Caco-2 (cell line): ENCODE data around the gene GGN. TPM values are rescaled to one million over a fixed set of nuclear protein-coding genes. Genes with fewer than 3 reads are reported as not detected.

Experiments used
- BruUV-seq: library from RNA; stranded (reverse); fragments of 400-500 nt; replicated peaks from 2 replicates; lab custom pipeline; 2021; lab: Mats Ljungman, UMichigan
- CTCF ChIA-PET: fragments of 300-600 bp; sonication (Branson Sonifier 250); formaldehyde crosslinking; loops from one replicate; lab custom pipeline; 2022; ENCODE audit warnings: antibody characterized with exemption; lab: Charles Lee
- POLR2A ChIA-PET: fragments of 300-600 bp; sonication (Branson Sonifier 250); formaldehyde crosslinking; loops from one replicate; lab custom pipeline; 2022; ENCODE audit warnings: antibody characterized with exemption; lab: Charles Lee
- DNase-seq, 2 experiments: peaks; one replicate each; pipeline versions ENCODE4 v3.0.0 to v3.0.0-alpha.2; 2020 to 2022
- H3K27me3 ChIP-seq: replicated peaks from 2 replicates; pipeline ENCODE4 v1.6.0; 2011; ENCODE audit warnings: low read length; ENCODE audit not compliant: control insufficient read depth, insufficient read depth
- H3K36me3 ChIP-seq: 2 replicates; pipeline ENCODE4 v1.5.1; 2011; ENCODE audit warnings: low read length; ENCODE audit not compliant: control insufficient read depth, insufficient read depth
- H3K4me1 ChIP-seq: fragments of 250-450 bp; sonication (Bioruptor Pico); 2 replicates; pipeline ENCODE4 v1.5.1; 2020; ENCODE audit warnings: mild to moderate bottlenecking
- H3K4me3 ChIP-seq: 2 replicates; pipeline ENCODE4 v1.5.1; 2011; ENCODE audit warnings: low read depth, mild to moderate bottlenecking, control low read depth, low read length
- H3K9me3 ChIP-seq: fragments of 250-450 bp; sonication (Bioruptor Pico); 2 replicates; pipeline ENCODE4 v1.5.1; 2020; ENCODE audit warnings: mild to moderate bottlenecking, moderate library complexity
- H3K27ac Mint-ChIP-seq: one replicate; pipeline ENCODE4 v1.8.0; 2022; ENCODE audit warnings: mixed read lengths; ENCODE audit not compliant: unreplicated experiment
- H3K27me3 Mint-ChIP-seq: one replicate; pipeline ENCODE4 v1.8.0; 2022; ENCODE audit warnings: mixed read lengths; ENCODE audit not compliant: insufficient read depth, unreplicated experiment
- H3K36me3 Mint-ChIP-seq: one replicate; pipeline ENCODE4 v1.8.0; 2022; ENCODE audit warnings: mild to moderate bottlenecking, mixed read lengths; ENCODE audit not compliant: insufficient read depth, unreplicated experiment
- H3K4me1 Mint-ChIP-seq: one replicate; pipeline ENCODE4 v1.8.0; 2022; ENCODE audit warnings: low read depth, mixed read lengths; ENCODE audit not compliant: unreplicated experiment
- H3K4me3 Mint-ChIP-seq: one replicate; pipeline ENCODE4 v1.8.0; 2022; ENCODE audit warnings: mild to moderate bottlenecking, moderate library complexity, mixed read lengths; ENCODE audit not compliant: unreplicated experiment
- H3K9me3 Mint-ChIP-seq: one replicate; pipeline ENCODE4 v1.8.0; 2022; ENCODE audit warnings: mixed read lengths; ENCODE audit not compliant: unreplicated experiment
- CTCF ChIP-seq, 2 experiments: fragments of 200-600 bp in 1 of 2; IDR thresholded peaks; 1 replicate in 1 of 2; 2 replicates in 1 of 2; pipeline versions ENCODE4 v1.5.1 to v1.8.0; 2011 to 2022; ENCODE audit warnings: antibody characterized with exemption in 1 of 2, control low read depth in 1 of 2, inconsistent platforms in 1 of 2, low read depth in 1 of 2, low read length in 1 of 2, mild to moderate bottlenecking in 1 of 2, moderate library complexity in 1 of 2; ENCODE audit not compliant: insufficient read depth in 1 of 2, severe bottlenecking in 1 of 2, unreplicated experiment in 1 of 2
- intact Hi-C: fragments of 100-400 bp; cut with micrococcal nuclease; formaldehyde crosslinking; loops from one replicate; pipeline ENCODE4 v1.10.0; 2022; ENCODE audit not compliant: unreplicated experiment
- total RNA-seq: library from RNA; stranded (reverse); gene quantifications from 2 replicates; pipeline ENCODE4 v1.2.3, GENCODE V29; 2022

The GGN gene
- total RNA-seq, 1 experiment from 2014 or later, result 0.79 TPM

GRCh38 chr19:38402623-38402966 lies 14.8 kb upstream of the GGN start:
- Mint-ChIP-seq H3K9me3 (no peaks in the 10 kb centered on the region), H3K27me3 (peaks cover 5% of the 10 kb centered on the region), H3K27ac (peak overlapping the region; percentile 97), H3K4me1 (no peaks in the 10 kb centered on the region), H3K4me3 (peak overlapping the region; percentile 99), H3K36me3 (peaks cover 36% of the 10 kb centered on the region)
- no peak for TF ChIP-seq CTCF (IDR thresholded peaks at IDR 0.05; ENCODE audit: insufficient read depth in 1 of 2, low read depth in 1 of 2, low read length in 1 of 2, severe bottlenecking in 1 of 2, unreplicated experiment in 1 of 2)
- ChIA-PET POLR2A (interaction anchor here (0.6 to 1.9 kb wide), 14 partner anchors 8 to 1754 kb away, joined by 3 to 26 read pairs (median 7); partner anchors contain the start of genes ACTN4, ECH1, EIF3K and GGN), CTCF (interaction anchor here (0.6 to 2.3 kb wide), 68 partner anchors 11 to 664 kb away, joined by 3 to 58 read pairs (median 5); partner anchors contain the start of genes ACTN4, CATSPERG, EIF3K and FBXO17)
- intact Hi-C loops, result loop anchor here (1.0 to 2.0 kb wide), 3 partner anchors 14 to 168 kb away; partner anchors contain the start of genes GGN and SPRED3
- H3K36me3 ChIP-seq, result no peaks in the 10 kb centered on the region
- H3K27me3 ChIP-seq, result no peaks in the 10 kb centered on the region
- no peak for DNase-seq
- H3K9me3 ChIP-seq, result no peaks in the 10 kb centered on the region
- BruUV-seq, result no TSS peak
- H3K4me1 ChIP-seq, result peaks cover 10% of the 10 kb centered on the region; the same call in 1 of the 2 replicates
- peak overlapping the region; percentile 59 for H3K4me3 ChIP-seq

- Mint-ChIP-seq H3K4me1 (no peaks in the 10 kb centered on the region), H3K4me3 (peak overlapping the region; percentile 60), H3K36me3 (peaks cover 28% of the 10 kb centered on the region), H3K9me3 (no peaks in the 10 kb centered on the region), H3K27ac (peak overlapping the region; percentile 73), H3K27me3 (peaks cover 5% of the 10 kb centered on the region)
- POLR2A ChIA-PET, result no interaction called here
- no TSS peak for BruUV-seq
- CTCF ChIA-PET, result no interaction called here
- no peaks in the 10 kb centered on the region for H3K36me3 ChIP-seq
- H3K27me3 ChIP-seq, result no peaks in the 10 kb centered on the region
- no peak for TF ChIP-seq CTCF (IDR thresholded peaks at IDR 0.05; ENCODE audit: insufficient read depth in 1 of 2, low read depth in 1 of 2, low read length in 1 of 2, severe bottlenecking in 1 of 2, unreplicated experiment in 1 of 2)
- no peak for DNase-seq
- intact Hi-C loops, result no loop called here
- peaks cover 10% of the 10 kb centered on the region; the same call in 1 of the 2 replicates for H3K4me1 ChIP-seq
- no peaks in the 10 kb centered on the region for H3K9me3 ChIP-seq
- no peak overlapping the region for H3K4me3 ChIP-seq
Observed at GRCh38 chr19:38401148-38401547, 13.3 kb upstream of the GGN start.

GRCh38 chr19:38400361-38400760 lies 12.5 kb upstream of the GGN start:
- no TSS peak for BruUV-seq
- no peaks in the 10 kb centered on the region for H3K36me3 ChIP-seq
- no peaks in the 10 kb centered on the region for H3K9me3 ChIP-seq
- peaks cover 5% of the 10 kb centered on the region for H3K27me3 Mint-ChIP-seq
- ChIA-PET POLR2A (no interaction called here), CTCF (no interaction called here)
- no peaks in the 10 kb centered on the region for H3K27me3 ChIP-seq
- no peak overlapping the region for H3K27ac Mint-ChIP-seq
- H3K4me3 Mint-ChIP-seq, result no peak overlapping the region
- H3K9me3 Mint-ChIP-seq, result no peaks in the 10 kb centered on the region
- peaks cover 10% of the 10 kb centered on the region; the same call in 1 of the 2 replicates for H3K4me1 ChIP-seq
- intact Hi-C loops, result no loop called here
- no peak for TF ChIP-seq CTCF (IDR thresholded peaks at IDR 0.05; ENCODE audit: insufficient read depth in 1 of 2, low read depth in 1 of 2, low read length in 1 of 2, severe bottlenecking in 1 of 2, unreplicated experiment in 1 of 2)
- H3K36me3 Mint-ChIP-seq, result peaks cover 28% of the 10 kb centered on the region
- no peaks in the 10 kb centered on the region for H3K4me1 Mint-ChIP-seq
- no peak for DNase-seq
- H3K4me3 ChIP-seq, result no peak overlapping the region
